NCI-H1694 treated with DMSO at 0.1 percent for 48 hours (cell line): ENCODE results near the gene MAGEB2.
"Not testable (repeated sequence)": the region's sequence is repeated elsewhere in the genome, so short reads cannot be mapped to it uniquely, and the experiment has no call there.

Experiments
- DNase-seq: peaks from one replicate; lab custom pipeline; 2025; lab: John Stamatoyannopoulos, UW

MAGEB2 gene

GRCh38 chrX:30215357-30215843 lies at the start of gene MAGEB2:
MAGEB2 (plus strand) TSS chrX:30215563; CDS start chrX:30218581, 3,018 bp downstream.
- DNase-seq: no peak

GRCh38 chrX:30170900-30171299 lies 44.5 kb upstream of the MAGEB2 start:
- no peak for DNase-seq

- no peak for DNase-seq
Observed at GRCh38 chrX:30181353-30181752, 34.0 kb upstream of the MAGEB2 start.

- no peak for DNase-seq
Observed at GRCh38 chrX:30183554-30183953, 31.8 kb upstream of the MAGEB2 start.

- no peak for DNase-seq
Observed at GRCh38 chrX:30190426-30190825, 24.9 kb upstream of the MAGEB2 start.

- DNase-seq: not testable (repeated sequence)
Observed at GRCh38 chrX:30193910-30194309, 21.5 kb upstream of the MAGEB2 start.

GRCh38 chrX:30196322-30196721 lies 19.0 kb upstream of the MAGEB2 start:
- no peak for DNase-seq

- DNase-seq: no peak
Observed at GRCh38 chrX:30212172-30212571, 3.2 kb upstream of the MAGEB2 start.

- no peak for DNase-seq
Observed at GRCh38 chrX:30217465-30217864, 2.1 kb downstream of the MAGEB2 start.

- no peak for DNase-seq
Observed at GRCh38 chrX:30219372-30219771, 4.0 kb downstream of the MAGEB2 start.

GRCh38 chrX:30220661-30221060 lies 5.3 kb downstream of the MAGEB2 start:
- DNase-seq: no peak

GRCh38 chrX:30224536-30224935 lies 9.2 kb downstream of the MAGEB2 start:
- no peak for DNase-seq

GRCh38 chrX:30228526-30228925 lies 13.2 kb downstream of the MAGEB2 start:
- DNase-seq: no peak

GRCh38 chrX:30230395-30230794 lies 15.0 kb downstream of the MAGEB2 start, which contains the start of gene MAGEB3:
MAGEB3 (plus strand) TSS chrX:30230657; CDS start chrX:30235925, 5,268 bp downstream.
- DNase-seq: no peak

- DNase-seq: no peak
Observed at GRCh38 chrX:30241724-30242415, 26.5 kb downstream of the MAGEB2 start, which contains the start of gene MAGEB4. MAGEB4 (plus strand) TSS chrX:30242000; CDS start chrX:30242136, 136 bp downstream.

GRCh38 chrX:30246769-30247489 lies 31.6 kb downstream of the MAGEB2 start, which contains the start of gene MAGEB1:
MAGEB1 (plus strand) TSS chrX:30247146; CDS start chrX:30250494, 3,348 bp downstream.
- DNase-seq: no peak

- no peak for DNase-seq
Observed at GRCh38 chrX:30248854-30249253, 33.5 kb downstream of the MAGEB2 start.

GRCh38 chrX:30253257-30253656 lies 37.9 kb downstream of the MAGEB2 start:
- DNase-seq: no peak

- no peak for DNase-seq
Observed at GRCh38 chrX:30259927-30260326, 44.6 kb downstream of the MAGEB2 start.

GRCh38 chrX:30261012-30261411 lies 45.6 kb downstream of the MAGEB2 start:
- DNase-seq: no peak

- DNase-seq: no peak
Observed at GRCh38 chrX:30262763-30263162, 47.4 kb downstream of the MAGEB2 start.
